Neural cell (in vitro differentiated cells): ENCODE measurements around the gene PAIP1. TPM values are rescaled to one million over a fixed set of nuclear protein-coding genes. Genes with fewer than 3 reads are reported as not detected.

Experiments
- H2AFZ ChIP-seq: fragments of 200-600, 300-800 bp; sonication (generic), shearing (Covaris generic); 2 replicates; pipeline ENCODE4 v1.6.0; 2014; ENCODE audit warnings: low read depth, mild to moderate bottlenecking, antibody characterized with exemption, low read length, moderate library complexity
- H3F3A ChIP-seq: fragments of 200-600 bp; shearing (Covaris generic); 2 replicates; pipeline ENCODE4 v1.6.1; 2016; ENCODE audit warnings: mild to moderate bottlenecking, moderate library complexity, mixed read lengths, antibody characterized with exemption, low read length; ENCODE audit not compliant: insufficient read depth, poor library complexity, severe bottlenecking
- H3K27ac ChIP-seq: fragments of 200-600, 300-800 bp; sonication (generic), shearing (Covaris generic); 2 replicates; pipeline ENCODE4 v1.5.1; 2014; ENCODE audit warnings: mild to moderate bottlenecking, low read length, moderate library complexity
- H3K27me3 ChIP-seq: fragments of 300-800, 200-600 bp; sonication (generic), shearing (Covaris generic); 2 replicates; pipeline ENCODE4 v1.6.0; 2014; ENCODE audit warnings: mild to moderate bottlenecking, low read depth, low read length, moderate library complexity; ENCODE audit not compliant: insufficient read depth
- H3K36me3 ChIP-seq: fragments of 300-800, 200-600 bp; sonication (generic), shearing (Covaris generic); 2 replicates; pipeline ENCODE4 v1.5.1; 2014; ENCODE audit warnings: mild to moderate bottlenecking, antibody characterized with exemption, low read length, moderate library complexity; ENCODE audit not compliant: insufficient read depth
- H3K4me2 ChIP-seq: fragments of 300-800, 200-600 bp; sonication (generic), shearing (Covaris generic); 2 replicates; pipeline ENCODE4 v1.6.0; 2014; ENCODE audit warnings: mild to moderate bottlenecking, low read length
- H3K4me3 ChIP-seq: fragments of 300-800, 200-600 bp; sonication (generic), shearing (Covaris generic); 2 replicates; pipeline ENCODE4 v1.5.1; 2014; ENCODE audit warnings: mild to moderate bottlenecking, low read length, moderate library complexity
- H3K79me2 ChIP-seq: fragments of 200-600 bp; shearing (Covaris generic); replicated peaks from 2 replicates; pipeline ENCODE4 v1.6.0; 2014; ENCODE audit warnings: mild to moderate bottlenecking, low read length, moderate library complexity; ENCODE audit not compliant: insufficient read depth
- H3K9ac ChIP-seq: fragments of 300-800, 200-600 bp; sonication (generic), shearing (Covaris generic); 2 replicates; pipeline ENCODE4 v1.6.1; 2016; ENCODE audit warnings: mild to moderate bottlenecking, low read length, mixed read lengths
- H3K9me2 ChIP-seq: fragments of 200-600 bp; shearing (Covaris generic); 2 replicates; pipeline ENCODE4 v1.6.1; 2016; ENCODE audit warnings: mild to moderate bottlenecking, low read length, mixed read lengths; ENCODE audit not compliant: insufficient read depth
- H3K9me3 ChIP-seq: fragments of 200-600, 300-800 bp; sonication (generic), shearing (Covaris generic); 2 replicates; pipeline ENCODE4 v1.6.1; 2016; ENCODE audit warnings: mild to moderate bottlenecking, mixed run types, low read length, moderate library complexity, mixed read lengths
- H4K20me1 ChIP-seq: fragments of 200-600 bp; shearing (Covaris generic); 2 replicates; pipeline ENCODE4 v1.6.1; 2016; ENCODE audit warnings: mild to moderate bottlenecking, mixed run types; ENCODE audit not compliant: insufficient read depth
- EP300 ChIP-seq: fragments of 450-650 bp; conservative IDR thresholded peaks from 2 replicates; pipeline ENCODE4 v1.6.1; 2014; ENCODE audit warnings: antibody characterized with exemption, mild to moderate bottlenecking, moderate library complexity; ENCODE audit not compliant: poor library complexity, severe bottlenecking
- EZH2 ChIP-seq: fragments of 200-600, 300-800 bp; shearing (Covaris generic), sonication (generic); IDR thresholded peaks from 2 replicates; pipeline ENCODE4 v1.6.1; 2014; ENCODE audit warnings: antibody characterized with exemption, low read length, borderline replicate concordance, mild to moderate bottlenecking; ENCODE audit not compliant: insufficient read depth, poor library complexity, severe bottlenecking
- MXI1 ChIP-seq: fragments of 450-650 bp; conservative IDR thresholded peaks from 2 replicates; pipeline ENCODE4 v1.6.1; 2014; ENCODE audit warnings: antibody characterized with exemption, mild to moderate bottlenecking; ENCODE audit not compliant: poor library complexity, severe bottlenecking
- POLR2AphosphoS5 ChIP-seq: IDR thresholded peaks from 2 replicates; pipeline ENCODE4 v1.6.1; 2012
- RAD21 ChIP-seq: fragments of 450-650 bp; conservative IDR thresholded peaks from 2 replicates; pipeline ENCODE4 v1.6.1; 2014; ENCODE audit warnings: antibody characterized with exemption, mild to moderate bottlenecking, moderate library complexity
- SMC3 ChIP-seq: fragments of 450-650 bp; conservative IDR thresholded peaks from 2 replicates; pipeline ENCODE4 v1.6.1; 2014; ENCODE audit warnings: antibody characterized with exemption, mild to moderate bottlenecking, moderate library complexity; ENCODE audit not compliant: poor library complexity
- TAF1 ChIP-seq: IDR thresholded peaks from 2 replicates; pipeline ENCODE4 v1.6.1; 2012; ENCODE audit warnings: low read depth
- polyA plus RNA-seq: library from polyadenylated mRNA; depleted of rRNA; stranded (reverse); fragments of >200 nt; gene quantifications from 2 replicates; pipeline ENCODE4 v1.2.3, GENCODE V29; 2014
- TF ChIP-seq, protein P1 (sequence below): fragments of 450-650 bp; IDR thresholded peaks from 2 replicates; pipeline ENCODE4 v1.5.1; 2014; ENCODE audit warnings: antibody characterized with exemption, mild to moderate bottlenecking, moderate library complexity; ENCODE audit not compliant: poor library complexity, severe bottlenecking
- TF ChIP-seq, protein P2 (sequence below): IDR thresholded peaks from 2 replicates; pipeline ENCODE4 v1.6.1; 2012; ENCODE audit warnings: borderline replicate concordance

PAIP1 gene
- polyA plus RNA-seq, 1 donor from 2014 or later: 276 TPM

DNA sequence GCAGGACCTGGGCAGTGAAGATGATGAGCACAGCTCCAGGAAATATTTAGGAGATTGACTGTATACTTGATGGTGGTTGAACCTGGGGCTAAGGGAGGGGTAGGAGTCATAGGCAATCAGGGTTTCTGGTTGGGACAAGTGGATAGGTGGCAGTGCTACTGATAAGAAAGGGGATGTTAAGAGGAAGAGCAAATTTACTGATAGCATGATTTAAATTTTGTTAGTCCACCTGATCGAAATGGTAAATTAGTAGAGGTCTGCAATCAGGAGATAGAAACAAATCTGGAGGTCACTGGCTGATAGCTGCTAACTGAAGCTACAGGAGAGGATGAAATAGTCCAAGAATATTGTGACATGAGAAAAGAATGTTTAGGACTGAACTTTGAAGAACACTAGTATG is 36.3 kb downstream of the PAIP1 start:
- no peaks in the 10 kb centered on the region for H3K9me2 ChIP-seq
- H3K4me2 ChIP-seq: no peak overlapping the region
- no peaks in the 10 kb centered on the region for H3K27me3 ChIP-seq
- H3F3A ChIP-seq: no peaks in the 10 kb centered on the region
- no peaks in the 10 kb centered on the region for H4K20me1 ChIP-seq
- no peaks in the 10 kb centered on the region for H3K79me2 ChIP-seq
- TF ChIP-seq MXI1: no peak
- TF ChIP-seq SMC3: no peak
- no peak for TF ChIP-seq RAD21
- TF ChIP-seq, protein P1, sequence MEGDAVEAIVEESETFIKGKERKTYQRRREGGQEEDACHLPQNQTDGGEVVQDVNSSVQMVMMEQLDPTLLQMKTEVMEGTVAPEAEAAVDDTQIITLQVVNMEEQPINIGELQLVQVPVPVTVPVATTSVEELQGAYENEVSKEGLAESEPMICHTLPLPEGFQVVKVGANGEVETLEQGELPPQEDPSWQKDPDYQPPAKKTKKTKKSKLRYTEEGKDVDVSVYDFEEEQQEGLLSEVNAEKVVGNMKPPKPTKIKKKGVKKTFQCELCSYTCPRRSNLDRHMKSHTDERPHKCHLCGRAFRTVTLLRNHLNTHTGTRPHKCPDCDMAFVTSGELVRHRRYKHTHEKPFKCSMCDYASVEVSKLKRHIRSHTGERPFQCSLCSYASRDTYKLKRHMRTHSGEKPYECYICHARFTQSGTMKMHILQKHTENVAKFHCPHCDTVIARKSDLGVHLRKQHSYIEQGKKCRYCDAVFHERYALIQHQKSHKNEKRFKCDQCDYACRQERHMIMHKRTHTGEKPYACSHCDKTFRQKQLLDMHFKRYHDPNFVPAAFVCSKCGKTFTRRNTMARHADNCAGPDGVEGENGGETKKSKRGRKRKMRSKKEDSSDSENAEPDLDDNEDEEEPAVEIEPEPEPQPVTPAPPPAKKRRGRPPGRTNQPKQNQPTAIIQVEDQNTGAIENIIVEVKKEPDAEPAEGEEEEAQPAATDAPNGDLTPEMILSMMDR: no peak
- no peak for TF ChIP-seq EZH2
- TF ChIP-seq, protein P2, sequence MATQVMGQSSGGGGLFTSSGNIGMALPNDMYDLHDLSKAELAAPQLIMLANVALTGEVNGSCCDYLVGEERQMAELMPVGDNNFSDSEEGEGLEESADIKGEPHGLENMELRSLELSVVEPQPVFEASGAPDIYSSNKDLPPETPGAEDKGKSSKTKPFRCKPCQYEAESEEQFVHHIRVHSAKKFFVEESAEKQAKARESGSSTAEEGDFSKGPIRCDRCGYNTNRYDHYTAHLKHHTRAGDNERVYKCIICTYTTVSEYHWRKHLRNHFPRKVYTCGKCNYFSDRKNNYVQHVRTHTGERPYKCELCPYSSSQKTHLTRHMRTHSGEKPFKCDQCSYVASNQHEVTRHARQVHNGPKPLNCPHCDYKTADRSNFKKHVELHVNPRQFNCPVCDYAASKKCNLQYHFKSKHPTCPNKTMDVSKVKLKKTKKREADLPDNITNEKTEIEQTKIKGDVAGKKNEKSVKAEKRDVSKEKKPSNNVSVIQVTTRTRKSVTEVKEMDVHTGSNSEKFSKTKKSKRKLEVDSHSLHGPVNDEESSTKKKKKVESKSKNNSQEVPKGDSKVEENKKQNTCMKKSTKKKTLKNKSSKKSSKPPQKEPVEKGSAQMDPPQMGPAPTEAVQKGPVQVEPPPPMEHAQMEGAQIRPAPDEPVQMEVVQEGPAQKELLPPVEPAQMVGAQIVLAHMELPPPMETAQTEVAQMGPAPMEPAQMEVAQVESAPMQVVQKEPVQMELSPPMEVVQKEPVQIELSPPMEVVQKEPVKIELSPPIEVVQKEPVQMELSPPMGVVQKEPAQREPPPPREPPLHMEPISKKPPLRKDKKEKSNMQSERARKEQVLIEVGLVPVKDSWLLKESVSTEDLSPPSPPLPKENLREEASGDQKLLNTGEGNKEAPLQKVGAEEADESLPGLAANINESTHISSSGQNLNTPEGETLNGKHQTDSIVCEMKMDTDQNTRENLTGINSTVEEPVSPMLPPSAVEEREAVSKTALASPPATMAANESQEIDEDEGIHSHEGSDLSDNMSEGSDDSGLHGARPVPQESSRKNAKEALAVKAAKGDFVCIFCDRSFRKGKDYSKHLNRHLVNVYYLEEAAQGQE: no peak
- no peak for TF ChIP-seq POLR2AphosphoS5
- no peak for TF ChIP-seq TAF1
- no peak for TF ChIP-seq EP300
- H3K9ac ChIP-seq: no peak overlapping the region
- no peak overlapping the region for H2AFZ ChIP-seq
- H3K4me3 ChIP-seq: no peak overlapping the region
- H3K36me3 ChIP-seq: peaks cover 8% of the 10 kb centered on the region
- no peak overlapping the region for H3K27ac ChIP-seq
- H3K9me3 ChIP-seq: no peaks in the 10 kb centered on the region

DNA sequence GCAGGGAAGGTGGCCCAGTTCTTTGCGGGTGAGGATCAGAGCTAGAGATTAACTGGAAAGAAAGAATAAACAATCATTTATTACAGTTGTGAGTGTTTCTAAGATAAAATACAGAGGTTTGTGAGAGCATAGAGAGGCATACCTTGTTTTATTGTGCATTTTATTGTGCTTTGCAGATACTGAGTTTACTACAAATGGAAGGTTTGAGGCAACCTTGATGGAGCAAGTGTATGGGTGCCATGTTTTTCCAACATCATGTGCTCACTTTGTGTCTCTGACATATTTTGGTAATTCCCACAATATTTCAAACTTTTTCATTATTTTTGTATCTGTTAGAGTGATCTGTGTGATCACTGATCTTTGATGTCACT is 41.2 kb downstream of the PAIP1 start:
- TF ChIP-seq MXI1 (no peak), TAF1 (no peak), RAD21 (no peak), EP300 (no peak), POLR2AphosphoS5 (no peak), SMC3 (no peak), EZH2 (no peak)
- TF ChIP-seq, protein P1: no peak
- TF ChIP-seq, protein P2: no peak
- peak overlapping the region; percentile 69 for H3K9ac ChIP-seq
- no peaks in the 10 kb centered on the region for H3K9me3 ChIP-seq
- H3K36me3 ChIP-seq: no peaks in the 10 kb centered on the region
- H4K20me1 ChIP-seq: no peaks in the 10 kb centered on the region
- peaks cover 6% of the 10 kb centered on the region for H3K79me2 ChIP-seq
- H3K4me2 ChIP-seq: peak overlapping the region; percentile 95
- peak overlapping the region; percentile 84 for H3K27ac ChIP-seq
- peak overlapping the region; percentile 72 for H3K4me3 ChIP-seq
- no peaks in the 10 kb centered on the region for H3K27me3 ChIP-seq
- peak overlapping the region; percentile 46 for H2AFZ ChIP-seq
- no peaks in the 10 kb centered on the region for H3K9me2 ChIP-seq
- H3F3A ChIP-seq: no peaks in the 10 kb centered on the region
